ENCODE measurements around the gene CAMSAP2. TPM values are rescaled to one million over a fixed set of nuclear protein-coding genes. Genes with fewer than 3 reads are reported as not detected.

Gene CAMSAP2
- total RNA-seq, 1 donor from 2014 or later: 49.4 TPM

DNA sequence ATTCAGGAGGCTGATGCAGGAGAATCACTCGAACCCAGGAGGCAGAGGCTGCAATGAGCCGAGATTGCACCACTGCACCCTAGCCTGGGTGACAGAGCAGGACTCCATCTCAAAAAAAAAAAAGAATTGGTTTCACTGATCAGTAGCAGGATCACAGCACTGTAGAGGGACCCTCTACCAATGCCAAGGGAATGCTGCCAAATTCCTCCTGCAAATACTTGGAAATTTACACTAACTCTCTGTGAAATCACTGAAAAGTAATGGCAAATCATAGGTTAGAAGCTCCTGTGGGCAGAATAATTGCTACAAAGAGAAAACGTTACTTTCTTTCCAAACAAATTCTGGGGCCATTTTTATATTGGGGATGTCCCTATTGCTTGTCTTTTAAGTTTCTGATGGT, 127.4 kb downstream of the CAMSAP2 start:
- Histone ChIP-seq H3K27me3 (ENCODE audit: insufficient read depth, low read length) (no peaks in the 10 kb centered on the region), H4K20me1 (ENCODE audit: insufficient read depth, low read length) (peaks cover 15% of the 10 kb centered on the region), H3K9me3 (ENCODE audit: insufficient read depth, low read depth, low read length) (no peaks in the 10 kb centered on the region), H3K79me2 (ENCODE audit: insufficient read depth, low read length) (no peaks in the 10 kb centered on the region), H2AFZ (ENCODE audit: low read depth, low read length) (no peak overlapping the region), H3K4me2 (ENCODE audit: low read length) (no peak overlapping the region), H3K4me1 (ENCODE audit: insufficient read depth, low read length) (no peaks in the 10 kb centered on the region), H3K4me3 (ENCODE audit: insufficient read depth, low read depth, low read length) (no peak overlapping the region), H3K36me3 (ENCODE audit: insufficient read depth, low read length) (peaks cover 17% of the 10 kb centered on the region), H3K27ac (ENCODE audit: low read depth, low read length) (no peak overlapping the region), H3K9ac (ENCODE audit: low read length) (no peak overlapping the region)
- Mint-ChIP-seq H3K4me3 (ENCODE audit: unreplicated experiment) (no peak overlapping the region), H3K27me3 (ENCODE audit: low read depth, unreplicated experiment) (peaks cover 5% of the 10 kb centered on the region), H3K4me1 (ENCODE audit: low read depth, unreplicated experiment) (peaks cover 9% of the 10 kb centered on the region), H3K27ac (ENCODE audit: unreplicated experiment) (no peak overlapping the region), H3K9me3 (ENCODE audit: unreplicated experiment) (peaks cover 2% of the 10 kb centered on the region), H3K36me3 (ENCODE audit: low read depth, unreplicated experiment) (peaks cover 2% of the 10 kb centered on the region)
- no peak for FAIRE-seq
- TF ChIP-seq EZH2 (IDR thresholded peaks at IDR 0.05; ENCODE audit: insufficient read depth, low read length): no peak
- TF ChIP-seq, protein P1, sequence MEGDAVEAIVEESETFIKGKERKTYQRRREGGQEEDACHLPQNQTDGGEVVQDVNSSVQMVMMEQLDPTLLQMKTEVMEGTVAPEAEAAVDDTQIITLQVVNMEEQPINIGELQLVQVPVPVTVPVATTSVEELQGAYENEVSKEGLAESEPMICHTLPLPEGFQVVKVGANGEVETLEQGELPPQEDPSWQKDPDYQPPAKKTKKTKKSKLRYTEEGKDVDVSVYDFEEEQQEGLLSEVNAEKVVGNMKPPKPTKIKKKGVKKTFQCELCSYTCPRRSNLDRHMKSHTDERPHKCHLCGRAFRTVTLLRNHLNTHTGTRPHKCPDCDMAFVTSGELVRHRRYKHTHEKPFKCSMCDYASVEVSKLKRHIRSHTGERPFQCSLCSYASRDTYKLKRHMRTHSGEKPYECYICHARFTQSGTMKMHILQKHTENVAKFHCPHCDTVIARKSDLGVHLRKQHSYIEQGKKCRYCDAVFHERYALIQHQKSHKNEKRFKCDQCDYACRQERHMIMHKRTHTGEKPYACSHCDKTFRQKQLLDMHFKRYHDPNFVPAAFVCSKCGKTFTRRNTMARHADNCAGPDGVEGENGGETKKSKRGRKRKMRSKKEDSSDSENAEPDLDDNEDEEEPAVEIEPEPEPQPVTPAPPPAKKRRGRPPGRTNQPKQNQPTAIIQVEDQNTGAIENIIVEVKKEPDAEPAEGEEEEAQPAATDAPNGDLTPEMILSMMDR (IDR thresholded peaks at IDR 0.05; ENCODE audit: insufficient read depth, low read depth, low read length): no peak
- DNase-seq (ENCODE audit: low read depth): peak; percentile 18

DNA sequence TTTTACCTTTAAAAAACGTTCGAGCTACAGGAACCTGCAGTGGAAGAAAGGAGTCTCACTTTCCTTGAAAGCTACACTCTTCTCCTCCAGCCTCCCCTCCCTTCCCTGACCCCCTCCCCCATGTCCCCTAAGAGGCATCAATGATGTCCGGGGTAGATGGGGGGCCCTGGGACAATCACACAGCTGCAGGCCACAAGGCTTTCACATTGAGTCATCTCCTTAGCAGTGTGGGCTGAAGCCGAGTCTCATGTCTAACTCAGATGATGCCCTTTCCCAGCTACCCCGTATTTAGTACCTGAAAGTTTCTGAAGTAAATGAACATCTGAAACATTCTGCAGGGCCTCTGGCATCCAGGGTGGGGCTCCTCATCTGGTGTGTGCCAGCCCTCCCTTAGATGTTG, 127.8 kb downstream of the CAMSAP2 start:
- no peak overlapping the region for H3K27ac Mint-ChIP-seq (ENCODE audit: unreplicated experiment)
- Histone ChIP-seq H2AFZ (ENCODE audit: low read depth, low read length) (no peak overlapping the region), H3K4me1 (ENCODE audit: insufficient read depth, low read length) (no peaks in the 10 kb centered on the region), H3K9me3 (ENCODE audit: insufficient read depth, low read depth, low read length) (no peaks in the 10 kb centered on the region), H3K79me2 (ENCODE audit: insufficient read depth, low read length) (no peaks in the 10 kb centered on the region), H3K4me2 (ENCODE audit: low read length) (no peak overlapping the region), H3K36me3 (ENCODE audit: insufficient read depth, low read length) (peaks cover 17% of the 10 kb centered on the region), H3K27me3 (ENCODE audit: insufficient read depth, low read length) (peaks cover 3% of the 10 kb centered on the region), H3K4me3 (ENCODE audit: insufficient read depth, low read depth, low read length) (no peak overlapping the region), H3K27ac (ENCODE audit: low read depth, low read length) (no peak overlapping the region), H3K9ac (ENCODE audit: low read length) (no peak overlapping the region), H4K20me1 (ENCODE audit: insufficient read depth, low read length) (peaks cover 15% of the 10 kb centered on the region)
- peaks cover 9% of the 10 kb centered on the region for H3K27me3 Mint-ChIP-seq (ENCODE audit: low read depth, unreplicated experiment)
- DNase-seq (ENCODE audit: low read depth) (peak; percentile 17), FAIRE-seq (no peak)
- peaks cover 2% of the 10 kb centered on the region for H3K36me3 Mint-ChIP-seq (ENCODE audit: low read depth, unreplicated experiment)
- peaks cover 9% of the 10 kb centered on the region for H3K4me1 Mint-ChIP-seq (ENCODE audit: low read depth, unreplicated experiment)
- H3K4me3 Mint-ChIP-seq (ENCODE audit: unreplicated experiment): no peak overlapping the region
- TF ChIP-seq, protein P1 (IDR thresholded peaks at IDR 0.05; ENCODE audit: insufficient read depth, low read depth, low read length): no peak
- no peak for TF ChIP-seq EZH2 (IDR thresholded peaks at IDR 0.05; ENCODE audit: insufficient read depth, low read length)
- H3K9me3 Mint-ChIP-seq (ENCODE audit: unreplicated experiment): peaks cover 2% of the 10 kb centered on the region

DNA sequence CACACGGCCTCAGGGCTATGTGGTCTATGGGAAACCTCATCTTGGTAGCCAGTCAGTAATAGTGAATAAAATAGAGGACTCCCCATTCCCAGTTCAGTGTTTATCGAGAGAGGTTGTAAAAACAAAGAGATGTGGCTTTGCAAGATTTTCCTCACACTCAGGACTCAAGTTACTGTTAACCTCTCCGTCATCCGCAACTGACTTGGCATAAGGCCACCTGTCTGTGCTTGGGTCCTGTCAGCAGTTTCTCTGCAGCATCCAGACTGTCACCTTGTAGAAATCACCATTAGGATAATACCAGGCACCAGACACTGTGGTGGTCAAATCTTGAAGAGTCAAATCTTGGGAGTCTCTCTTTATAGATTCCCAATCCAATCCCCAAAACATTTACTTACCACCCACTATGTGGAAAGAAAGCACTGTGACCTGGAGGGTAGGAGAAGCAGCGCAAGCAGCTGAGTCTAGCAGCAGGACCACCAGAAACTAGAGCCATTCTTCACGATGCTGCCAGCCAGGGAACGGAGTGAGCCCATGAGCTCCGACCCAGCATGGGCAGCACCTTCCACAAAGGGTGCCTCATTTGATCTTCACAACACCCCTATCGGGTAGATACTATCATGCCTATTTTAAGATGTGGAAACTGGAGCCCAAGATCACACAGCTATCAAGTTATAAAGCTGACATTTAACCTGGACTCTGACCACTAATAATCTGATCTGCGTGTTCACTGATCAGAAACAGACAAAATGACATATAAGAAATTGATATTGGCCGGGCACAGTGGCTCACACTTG, 128.5 kb downstream of the CAMSAP2 start:
- no peak for FAIRE-seq
- no peaks in the 10 kb centered on the region for H3K79me2 ChIP-seq (ENCODE audit: insufficient read depth, low read length)
- H3K27me3 ChIP-seq (ENCODE audit: insufficient read depth, low read length): peaks cover 10% of the 10 kb centered on the region
- H3K4me3 Mint-ChIP-seq (ENCODE audit: unreplicated experiment): no peak overlapping the region
- peak overlapping the region; percentile 34 for H3K27ac Mint-ChIP-seq (ENCODE audit: unreplicated experiment)
- H3K9ac ChIP-seq (ENCODE audit: low read length): no peak overlapping the region
- peak; percentile 14 for DNase-seq (ENCODE audit: low read depth)
- H3K27ac ChIP-seq (ENCODE audit: low read depth, low read length): no peak overlapping the region
- peaks cover 2% of the 10 kb centered on the region for H3K36me3 Mint-ChIP-seq (ENCODE audit: low read depth, unreplicated experiment)
- no peaks in the 10 kb centered on the region for H3K4me1 ChIP-seq (ENCODE audit: insufficient read depth, low read length)
- H3K4me1 Mint-ChIP-seq (ENCODE audit: low read depth, unreplicated experiment): peaks cover 9% of the 10 kb centered on the region
- peaks cover 15% of the 10 kb centered on the region for H4K20me1 ChIP-seq (ENCODE audit: insufficient read depth, low read length)
- peaks cover 17% of the 10 kb centered on the region for H3K36me3 ChIP-seq (ENCODE audit: insufficient read depth, low read length)
- H3K9me3 ChIP-seq (ENCODE audit: insufficient read depth, low read depth, low read length): no peaks in the 10 kb centered on the region
- peaks cover 12% of the 10 kb centered on the region for H3K27me3 Mint-ChIP-seq (ENCODE audit: low read depth, unreplicated experiment)
- TF ChIP-seq, protein P1 (IDR thresholded peaks at IDR 0.05; ENCODE audit: insufficient read depth, low read depth, low read length): no peak
- TF ChIP-seq EZH2 (IDR thresholded peaks at IDR 0.05; ENCODE audit: insufficient read depth, low read length): no peak
- H2AFZ ChIP-seq (ENCODE audit: low read depth, low read length): no peak overlapping the region
- peaks cover 2% of the 10 kb centered on the region for H3K9me3 Mint-ChIP-seq (ENCODE audit: unreplicated experiment)
- H3K4me2 ChIP-seq (ENCODE audit: low read length): no peak overlapping the region
- no peak overlapping the region for H3K4me3 ChIP-seq (ENCODE audit: insufficient read depth, low read depth, low read length)
